ENCODE measurements around the gene WDR1. TPM values are rescaled to one million over a fixed set of nuclear protein-coding genes. Genes with fewer than 3 reads are reported as not detected.

WDR1 gene
- total RNA-seq, 2 experiments from 2014 or later, result 397 to 413 TPM

- CTCF ChIA-PET, result interaction anchor here (1.7 kb wide), 1 partner anchor 24 kb away, joined by 6 read pairs; the partner anchor contains the start of gene WDR1
- POLR2A ChIA-PET, result interaction anchor here (0.9 to 4.8 kb wide), 2 partner anchors 12 to 15 kb away, joined by 3 to 39 read pairs; no protein-coding TSS in a partner anchor
Measured at GRCh38 chr4:10093271-10093621, 23.4 kb downstream of the WDR1 start.

- ChIA-PET POLR2A (no interaction called here), CTCF (interaction anchor here (1.7 kb wide), 1 partner anchor 24 kb away, joined by 6 read pairs; the partner anchor contains the start of gene WDR1)
Measured at GRCh38 chr4:10092481-10093270, 23.9 kb downstream of the WDR1 start.

GRCh38 chr4:10091531-10092181 lies 24.9 kb downstream of the WDR1 start:
- ChIA-PET POLR2A (no interaction called here), CTCF (interaction anchor here (0.6 kb wide), 1 partner anchor 460 kb away, joined by 4 read pairs; no protein-coding TSS in a partner anchor)

- CTCF ChIA-PET, result no interaction called here
- POLR2A ChIA-PET, result interaction anchor here (1.1 kb wide), 1 partner anchor 57 kb away, joined by 3 read pairs; no protein-coding TSS in a partner anchor
Measured at GRCh38 chr4:10090467-10091250, 25.9 kb downstream of the WDR1 start.

GRCh38 chr4:10089346-10089745 lies 27.3 kb downstream of the WDR1 start:
- ChIA-PET POLR2A (no interaction called here), CTCF (interaction anchor here (0.6 kb wide), 1 partner anchor 290 kb away, joined by 3 read pairs; no protein-coding TSS in a partner anchor)

- CTCF ChIA-PET, result no interaction called here
- POLR2A ChIA-PET, result no interaction called here
Measured at GRCh38 chr4:10088135-10089010, 28.2 kb downstream of the WDR1 start.

- POLR2A ChIA-PET, result interaction anchor here (1.8 kb wide), 1 partner anchor 30 kb away, joined by 4 read pairs; the partner anchor contains the start of gene WDR1
Measured at GRCh38 chr4:10087152-10087791, 29.3 kb downstream of the WDR1 start.

GRCh38 chr4:10086506-10087120 lies 30.0 kb downstream of the WDR1 start:
- CTCF ChIA-PET, result no interaction called here
- POLR2A ChIA-PET, result interaction anchor here (1.8 kb wide), 1 partner anchor 31 kb away, joined by 4 read pairs; the partner anchor contains the start of gene WDR1

More at GRCh38 chr4:10087152-10087791, 29.3 kb downstream of the WDR1 start:
- CTCF ChIA-PET, result no interaction called here

GRCh38 chr4:10085828-10086505 lies 30.6 kb downstream of the WDR1 start:
- POLR2A ChIA-PET, result interaction anchor here (1.8 kb wide), 1 partner anchor 31 kb away, joined by 4 read pairs; the partner anchor contains the start of gene WDR1
- CTCF ChIA-PET, result no interaction called here

GRCh38 chr4:10085386-10085785 lies 31.2 kb downstream of the WDR1 start:
- ChIA-PET POLR2A (interaction anchor here (0.6 kb wide), 1 partner anchor 9 kb away, joined by 3 read pairs; no protein-coding TSS in a partner anchor), CTCF (no interaction called here)

GRCh38 chr4:10084651-10085358 lies 31.8 kb downstream of the WDR1 start:
- POLR2A ChIA-PET, result interaction anchor here (0.6 to 0.9 kb wide), 2 partner anchors 10 to 32 kb away, joined by 3 to 4 read pairs; partner anchors contain the start of gene WDR1
- CTCF ChIA-PET, result no interaction called here

- ChIA-PET CTCF (no interaction called here), POLR2A (interaction anchor here (0.9 kb wide), 1 partner anchor 33 kb away, joined by 4 read pairs; the partner anchor contains the start of gene WDR1)
Measured at GRCh38 chr4:10083861-10084641, 32.5 kb downstream of the WDR1 start.

GRCh38 chr4:10083331-10083771 lies 33.2 kb downstream of the WDR1 start:
- CTCF ChIA-PET, result no interaction called here
- POLR2A ChIA-PET, result no interaction called here

GRCh38 chr4:10082459-10083272 lies 33.9 kb downstream of the WDR1 start:
- POLR2A ChIA-PET, result no interaction called here
- CTCF ChIA-PET, result no interaction called here

GRCh38 chr4:10082047-10082446 lies 34.6 kb downstream of the WDR1 start:
- ChIA-PET CTCF (no interaction called here), POLR2A (interaction anchor here (0.7 kb wide), 1 partner anchor 12 kb away, joined by 3 read pairs; no protein-coding TSS in a partner anchor)

All from activated CD8-positive, alpha-beta memory T cell treated with anti-CD3 and anti-CD28 coated beads for 36 hours (primary cell).